Measurements from ENCODE around the gene PCED1B.

Gene PCED1B

DNA sequence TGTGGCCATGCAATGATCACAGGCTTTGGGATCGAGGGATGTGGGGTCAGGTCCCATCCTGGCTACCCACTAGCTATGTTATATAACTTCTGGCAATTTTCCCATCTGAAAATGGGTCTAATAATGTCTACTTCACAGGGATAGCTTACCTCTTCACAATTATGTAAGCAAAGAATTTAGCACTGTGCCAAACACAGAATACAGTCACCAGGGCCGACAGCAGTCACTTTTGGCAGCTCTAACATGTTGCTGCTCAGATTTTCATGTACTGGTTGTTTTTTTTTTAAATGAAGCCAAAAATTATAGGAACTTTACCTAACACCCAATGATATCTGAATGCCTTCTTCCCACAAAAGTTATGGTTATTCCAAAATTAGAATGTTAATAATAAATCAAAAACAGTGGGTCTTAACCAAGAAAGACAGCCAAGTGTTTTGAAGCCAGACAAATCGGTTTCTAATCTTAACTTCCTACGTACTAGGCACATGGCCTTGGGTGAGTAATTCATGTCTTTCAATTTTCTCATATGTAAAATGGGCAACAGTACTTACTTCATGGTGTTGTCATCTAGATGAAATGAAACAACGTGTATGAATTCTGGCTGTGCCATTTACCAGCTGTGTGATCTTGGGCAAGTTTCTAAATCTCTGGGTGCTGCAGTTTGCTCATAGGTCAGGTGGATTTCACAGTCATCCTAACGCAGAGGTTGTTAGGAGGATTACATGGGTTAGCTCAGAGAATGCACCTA, 13.0 kb upstream of the PCED1B start:
- TF ChIP-seq TCF4 (CRISPR knock-in tag; IDR thresholded peaks at IDR 0.05; ENCODE audit: borderline replicate concordance) (no peak), SNAI2 (CRISPR knock-in tag; IDR thresholded peaks at IDR 0.05) (no peak), TOX (CRISPR knock-in tag; IDR thresholded peaks at IDR 0.05; ENCODE audit: borderline replicate concordance) (no peak), ARNTL (CRISPR knock-in tag; IDR thresholded peaks at IDR 0.05; ENCODE audit: borderline replicate concordance, low read depth) (no peak), ZC3H10 (CRISPR knock-in tag; IDR thresholded peaks at IDR 0.05) (no peak), ZFP30 (CRISPR knock-in tag; IDR thresholded peaks at IDR 0.05) (no peak), TSHZ2 (CRISPR knock-in tag; IDR thresholded peaks at IDR 0.05) (no peak), ZNF70 (CRISPR knock-in tag; IDR thresholded peaks at IDR 0.05) (no peak), CSDC2 (CRISPR knock-in tag; IDR thresholded peaks at IDR 0.05) (no peak), ZNF565 (CRISPR knock-in tag; conservative IDR thresholded peaks at IDR 0.05; ENCODE audit: low read depth) (no peak), CREB5 (CRISPR knock-in tag; IDR thresholded peaks at IDR 0.05; ENCODE audit: low read depth) (no peak), ISL1 (CRISPR knock-in tag; IDR thresholded peaks at IDR 0.05) (no peak), ZNF8 (CRISPR knock-in tag; IDR thresholded peaks at IDR 0.05) (no peak), RARB (CRISPR knock-in tag; IDR thresholded peaks at IDR 0.05) (no peak), ESRRG (CRISPR knock-in tag; IDR thresholded peaks at IDR 0.05) (no peak), BACH2 (CRISPR knock-in tag; IDR thresholded peaks at IDR 0.05; ENCODE audit: borderline replicate concordance) (no peak), OSR1 (CRISPR knock-in tag; IDR thresholded peaks at IDR 0.05) (no peak)
- TF ChIP-seq, protein P1, sequence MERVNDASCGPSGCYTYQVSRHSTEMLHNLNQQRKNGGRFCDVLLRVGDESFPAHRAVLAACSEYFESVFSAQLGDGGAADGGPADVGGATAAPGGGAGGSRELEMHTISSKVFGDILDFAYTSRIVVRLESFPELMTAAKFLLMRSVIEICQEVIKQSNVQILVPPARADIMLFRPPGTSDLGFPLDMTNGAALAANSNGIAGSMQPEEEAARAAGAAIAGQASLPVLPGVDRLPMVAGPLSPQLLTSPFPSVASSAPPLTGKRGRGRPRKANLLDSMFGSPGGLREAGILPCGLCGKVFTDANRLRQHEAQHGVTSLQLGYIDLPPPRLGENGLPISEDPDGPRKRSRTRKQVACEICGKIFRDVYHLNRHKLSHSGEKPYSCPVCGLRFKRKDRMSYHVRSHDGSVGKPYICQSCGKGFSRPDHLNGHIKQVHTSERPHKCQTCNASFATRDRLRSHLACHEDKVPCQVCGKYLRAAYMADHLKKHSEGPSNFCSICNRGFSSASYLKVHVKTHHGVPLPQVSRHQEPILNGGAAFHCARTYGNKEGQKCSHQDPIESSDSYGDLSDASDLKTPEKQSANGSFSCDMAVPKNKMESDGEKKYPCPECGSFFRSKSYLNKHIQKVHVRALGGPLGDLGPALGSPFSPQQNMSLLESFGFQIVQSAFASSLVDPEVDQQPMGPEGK (CRISPR knock-in tag; IDR thresholded peaks at IDR 0.05; ENCODE audit: borderline replicate concordance), result no peak
- TF ChIP-seq, protein P2, sequence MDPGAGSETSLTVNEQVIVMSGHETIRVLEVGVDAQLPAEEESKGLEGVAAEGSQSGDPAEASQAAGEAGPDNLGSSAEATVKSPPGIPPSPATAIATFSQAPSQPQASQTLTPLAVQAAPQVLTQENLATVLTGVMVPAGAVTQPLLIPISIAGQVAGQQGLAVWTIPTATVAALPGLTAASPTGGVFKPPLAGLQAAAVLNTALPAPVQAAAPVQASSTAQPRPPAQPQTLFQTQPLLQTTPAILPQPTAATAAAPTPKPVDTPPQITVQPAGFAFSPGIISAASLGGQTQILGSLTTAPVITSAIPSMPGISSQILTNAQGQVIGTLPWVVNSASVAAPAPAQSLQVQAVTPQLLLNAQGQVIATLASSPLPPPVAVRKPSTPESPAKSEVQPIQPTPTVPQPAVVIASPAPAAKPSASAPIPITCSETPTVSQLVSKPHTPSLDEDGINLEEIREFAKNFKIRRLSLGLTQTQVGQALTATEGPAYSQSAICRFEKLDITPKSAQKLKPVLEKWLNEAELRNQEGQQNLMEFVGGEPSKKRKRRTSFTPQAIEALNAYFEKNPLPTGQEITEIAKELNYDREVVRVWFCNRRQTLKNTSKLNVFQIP (CRISPR knock-in tag; IDR thresholded peaks at IDR 0.05; ENCODE audit: borderline replicate concordance, low read depth), result no peak
- TF ChIP-seq, protein P3, sequence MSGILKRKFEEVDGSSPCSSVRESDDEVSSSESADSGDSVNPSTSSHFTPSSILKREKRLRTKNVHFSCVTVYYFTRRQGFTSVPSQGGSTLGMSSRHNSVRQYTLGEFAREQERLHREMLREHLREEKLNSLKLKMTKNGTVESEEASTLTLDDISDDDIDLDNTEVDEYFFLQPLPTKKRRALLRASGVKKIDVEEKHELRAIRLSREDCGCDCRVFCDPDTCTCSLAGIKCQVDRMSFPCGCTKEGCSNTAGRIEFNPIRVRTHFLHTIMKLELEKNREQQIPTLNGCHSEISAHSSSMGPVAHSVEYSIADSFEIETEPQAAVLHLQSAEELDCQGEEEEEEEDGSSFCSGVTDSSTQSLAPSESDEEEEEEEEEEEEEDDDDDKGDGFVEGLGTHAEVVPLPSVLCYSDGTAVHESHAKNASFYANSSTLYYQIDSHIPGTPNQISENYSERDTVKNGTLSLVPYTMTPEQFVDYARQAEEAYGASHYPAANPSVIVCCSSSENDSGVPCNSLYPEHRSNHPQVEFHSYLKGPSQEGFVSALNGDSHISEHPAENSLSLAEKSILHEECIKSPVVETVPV (CRISPR knock-in tag; IDR thresholded peaks at IDR 0.05), result no peak
- no peak for ATAC-seq

GRCh38 chr12:47067176-47067575, 12.2 kb upstream of the PCED1B start:
- no peak for ATAC-seq
- no peak for TF ChIP-seq CSDC2 (CRISPR knock-in tag; IDR thresholded peaks at IDR 0.05)
- TF ChIP-seq ZFP3 (CRISPR knock-in tag; IDR thresholded peaks at IDR 0.05), result no peak
- no peak for TF ChIP-seq OSR1 (CRISPR knock-in tag; IDR thresholded peaks at IDR 0.05)
- no peak for TF ChIP-seq ESRRG (CRISPR knock-in tag; IDR thresholded peaks at IDR 0.05)
- TF ChIP-seq PPARA (CRISPR knock-in tag; IDR thresholded peaks at IDR 0.05; ENCODE audit: borderline replicate concordance), result no peak
- TF ChIP-seq TSHZ2 (CRISPR knock-in tag; IDR thresholded peaks at IDR 0.05), result no peak
- TF ChIP-seq, protein P3 (CRISPR knock-in tag; IDR thresholded peaks at IDR 0.05), result no peak
